ENCODE measurements around the gene PIGT. TPM values are rescaled to one million over a fixed set of nuclear protein-coding genes. Genes with fewer than 3 reads are reported as not detected.

The PIGT gene
- total and polyA plus RNA-seq, 10 of the 15 experiments (the other 5 are each of a cell fraction or from before 2014, with no cell fraction given) = 18.6 to 66.0 (median 35.3) TPM

GRCh38 chr20:45470262-45470931 lies 54.5 kb downstream of the PIGT start:
- POLR2A ChIA-PET = no interaction called here
- no peaks in the 10 kb centered on the region for H3K36me3 ChIP-seq (ENCODE audit: control insufficient read depth in 2 of 2, insufficient read depth in 2 of 2, low read length in 1 of 2)
- no peaks in the 10 kb centered on the region for H4K20me1 ChIP-seq (ENCODE audit: control insufficient read depth, insufficient read depth)
- peak; percentile 87 for ATAC-seq
- no peak overlapping the region; the same call in 1 of the 2 replicates for H2AFZ ChIP-seq (ENCODE audit: control insufficient read depth, low read depth, low read length)
- CTCF ChIA-PET = no interaction called here
- RAD21 ChIA-PET (ENCODE audit: unreplicated experiment) = interaction anchor here (0.6 kb wide), 1 partner anchor 273 kb away, joined by 4 read pairs; no protein-coding TSS in a partner anchor
- no peaks in the 10 kb centered on the region for H3K9me3 ChIP-seq (replicated peaks; ENCODE audit: control insufficient read depth, insufficient read depth, low read length)
- H3K27ac ChIP-seq (ENCODE audit: control insufficient read depth, insufficient read depth) = no peak overlapping the region
- FAIRE-seq = no peak
- H3K79me2 ChIP-seq (ENCODE audit: control insufficient read depth, insufficient read depth, low read length) = no peaks in the 10 kb centered on the region
- BruUV-seq (replicated peaks) = no TSS peak
- H3K4me1 ChIP-seq (ENCODE audit: control insufficient read depth, insufficient read depth, low read length) = peaks cover 7% of the 10 kb centered on the region
- WGBS (ENCODE audit: insufficient coverage, insufficient replicate concordance, low lambda C conversion rate, missing lambda C conversion rate) = 1% methylated on average over 40 of the region's 50 CpGs
- H3K4me3 ChIP-seq = peak overlapping the region; percentile 12; the same call in 1 of the 2 replicates
- H3K4me2 ChIP-seq (ENCODE audit: control insufficient read depth, insufficient read depth) = peak overlapping the region; percentile 77
- no peak overlapping the region for H3K9ac ChIP-seq (ENCODE audit: control insufficient read depth, insufficient read depth, low read length)
- DNase-seq (ENCODE audit: low read depth, low spot score) = no peak
- H3K27me3 ChIP-seq (replicated peaks in 1 of 2; ENCODE audit: control insufficient read depth in 2 of 2, insufficient read depth in 2 of 2, low read length in 1 of 2) = peaks cover 7 to 27% of the 10 kb centered on the region in 2 experiments
- in situ Hi-C loops (cut with MboI) = no loop called here
- intact Hi-C loops (cut with micrococcal nuclease; ENCODE audit: unreplicated experiment) = no loop called here
- SMC1A ChIA-PET (ENCODE audit: uncharacterized antibody, unreplicated experiment) = no interaction called here
- TF ChIP-seq ZSCAN29 (IDR thresholded peaks at IDR 0.05) = no peak
- TF ChIP-seq RCOR1 (conservative IDR thresholded peaks at IDR 0.05; ENCODE audit: low read depth, low read length) = no peak
- TF ChIP-seq ZNF622 (IDR thresholded peaks at IDR 0.05) = no peak
- no peak for TF ChIP-seq FOXK2 (IDR thresholded peaks at IDR 0.05)
- TF ChIP-seq SUPT20H (IDR thresholded peaks at IDR 0.05; ENCODE audit: borderline replicate concordance, control insufficient read depth, low read depth, low read length) = no peak
- TF ChIP-seq MLLT1 (IDR thresholded peaks at IDR 0.05) = no peak
- no peak for TF ChIP-seq CHD2 (IDR thresholded peaks at IDR 0.05; ENCODE audit: borderline replicate concordance, low read depth, low read length)
- peak; percentile 34; the same call in 1 of the 2 replicates for TF ChIP-seq PAX5 (IDR thresholded peaks at IDR 0.05; ENCODE audit: borderline replicate concordance, low read depth, low read length)
- TF ChIP-seq RELB (IDR thresholded peaks at IDR 0.05; ENCODE audit: low read depth) = peak; percentile 45; the same call in 1 of the 2 replicates
- no peak for TF ChIP-seq SIN3A (IDR thresholded peaks at IDR 0.05; ENCODE audit: low read depth, low read length)
- TF ChIP-seq WRNIP1 (IDR thresholded peaks at IDR 0.05; ENCODE audit: borderline replicate concordance, low read depth, low read length) = no peak
- TF ChIP-seq STAT3 (IDR thresholded peaks at IDR 0.05; ENCODE audit: low read depth, low read length) = no peak
- TF ChIP-seq GATAD2B (conservative IDR thresholded peaks at IDR 0.05; ENCODE audit: low read depth) = no peak
- no peak for TF ChIP-seq RFX5 (IDR thresholded peaks at IDR 0.05; ENCODE audit: low read depth, low read length)
- TF ChIP-seq CREM (IDR thresholded peaks at IDR 0.05; ENCODE audit: low read depth) = no peak
- peak; percentile 34 to 53; a peak in 2 of 4 replicates for TF ChIP-seq IKZF2 (IDR thresholded peaks at IDR 0.05)
- no peak for TF ChIP-seq TCF3 (IDR thresholded peaks at IDR 0.05; ENCODE audit: borderline replicate concordance, insufficient read depth, low read depth, low read length)
- TF ChIP-seq ZNF274 (IDR thresholded peaks at IDR 0.05; ENCODE audit: insufficient read depth, insufficient read length) = no peak
- TF ChIP-seq ESRRA (IDR thresholded peaks at IDR 0.05; ENCODE audit: low read length) = no peak
- TF ChIP-seq SPI1 (IDR thresholded peaks at IDR 0.05; ENCODE audit: borderline replicate concordance, insufficient read depth, low read depth, low read length) = no peak
